Left ventricle myocardium inferior (tissue), 1 donor: ENCODE measurements around the gene SLC66A3. TPM values are rescaled to one million over a fixed set of nuclear protein-coding genes. Genes with fewer than 3 reads are reported as not detected.

Experiments used
- DNase-seq: peaks from one replicate; pipeline ENCODE4 v3.0.0-alpha.2; 2020
- H3K27ac ChIP-seq: fragments of 200-600 bp; replicated peaks from 2 replicates; pipeline ENCODE4 v1.8.0; 2021
- H3K27me3 ChIP-seq: fragments of 200-600 bp; 2 replicates; pipeline ENCODE4 v1.8.0; 2021; ENCODE audit warnings: low read depth
- H3K36me3 ChIP-seq: fragments of 200-600 bp; 2 replicates; pipeline ENCODE4 v1.8.0; 2021
- H3K4me1 ChIP-seq: fragments of 200-600 bp; 2 replicates; pipeline ENCODE4 v1.8.0; 2021
- H3K4me3 ChIP-seq: fragments of 200-600 bp; 2 replicates; pipeline ENCODE4 v1.8.0; 2021; ENCODE audit warnings: mild to moderate bottlenecking, moderate library complexity
- H3K9me3 ChIP-seq: fragments of 200-600 bp; replicated peaks from 2 replicates; pipeline ENCODE4 v1.8.0; 2021
- CTCF ChIP-seq: fragments of 200-600 bp; IDR thresholded peaks from 2 replicates; pipeline ENCODE4 v1.8.0; 2021; ENCODE audit warnings: antibody characterized with exemption, mild to moderate bottlenecking, borderline replicate concordance
- intact Hi-C: fragments of 100-400 bp; cut with micrococcal nuclease; formaldehyde crosslinking; loops from one replicate; pipeline ENCODE4 v1.11.0; 2022
- total RNA-seq: library from RNA; stranded (reverse); fragmentation: NEBNext Ultra II Directional; extraction: Animal tissue kit (Norgen Biotek cat#: 25700); gene quantifications from one replicate; pipeline ENCODE4 v1.2.1, GENCODE V29; 2021
- donor health status: DM: no; HTN: yes; CAD: no; lungs with severe emphysema.

Gene SLC66A3
- total RNA-seq, 1 donor from 2014 or later = 7.8 TPM

GRCh38 chr2:11146076-11146475 is 9.2 kb upstream of the SLC66A3 start:
- Histone ChIP-seq H3K4me3 (no peak overlapping the region), H3K27me3 (peaks cover 23% of the 10 kb centered on the region), H3K4me1 (no peaks in the 10 kb centered on the region), H3K27ac (no peak overlapping the region), H3K36me3 (no peaks in the 10 kb centered on the region), H3K9me3 (peaks cover 7% of the 10 kb centered on the region)
- no peak for DNase-seq
- intact Hi-C loops = no loop called here
- TF ChIP-seq CTCF = no peak

- H3K4me1 ChIP-seq = no peaks in the 10 kb centered on the region
- peaks cover 7% of the 10 kb centered on the region for H3K9me3 ChIP-seq
- no peak for DNase-seq
- no peak overlapping the region for H3K27ac ChIP-seq
- intact Hi-C loops = no loop called here
- H3K36me3 ChIP-seq = no peaks in the 10 kb centered on the region
- TF ChIP-seq CTCF = no peak
- peaks cover 18% of the 10 kb centered on the region for H3K27me3 ChIP-seq
- no peak overlapping the region for H3K4me3 ChIP-seq
These were observed 8.0 kb upstream of the SLC66A3 start for GRCh38 chr2:11147263-11147662.

- Histone ChIP-seq H3K27ac (no peak overlapping the region), H3K36me3 (no peaks in the 10 kb centered on the region), H3K27me3 (no peaks in the 10 kb centered on the region), H3K9me3 (no peaks in the 10 kb centered on the region), H3K4me3 (no peak overlapping the region), H3K4me1 (peaks cover 27% of the 10 kb centered on the region)
- no peak for TF ChIP-seq CTCF
- intact Hi-C loops = no loop called here
- DNase-seq = no peak
These were observed 2.7 kb upstream of the SLC66A3 start for GRCh38 chr2:11152591-11152990.

GRCh38 chr2:11154016-11154922 is 998 bp upstream of the SLC66A3 start:
- Histone ChIP-seq H3K4me3 (peak overlapping the region; percentile 73), H3K27me3 (no peaks in the 10 kb centered on the region), H3K27ac (peak overlapping the region; percentile 97), H3K9me3 (no peaks in the 10 kb centered on the region), H3K36me3 (no peaks in the 10 kb centered on the region), H3K4me1 (peaks cover 27% of the 10 kb centered on the region)
- TF ChIP-seq CTCF = no peak
- DNase-seq = no peak
- intact Hi-C loops = no loop called here

GRCh38 chr2:11154923-11155380 is 315 bp upstream of the SLC66A3 start:
- intact Hi-C loops = no loop called here
- peak; percentile 99 for DNase-seq
- no peak for TF ChIP-seq CTCF
- H3K4me3 ChIP-seq = peak overlapping the region; percentile 88
- no peaks in the 10 kb centered on the region for H3K9me3 ChIP-seq
- peak overlapping the region; percentile 97 for H3K27ac ChIP-seq
- H3K36me3 ChIP-seq = no peaks in the 10 kb centered on the region
- H3K4me1 ChIP-seq = peaks cover 27% of the 10 kb centered on the region
- no peaks in the 10 kb centered on the region for H3K27me3 ChIP-seq
